Measurements from ENCODE around the gene DGKG.

DNA sequence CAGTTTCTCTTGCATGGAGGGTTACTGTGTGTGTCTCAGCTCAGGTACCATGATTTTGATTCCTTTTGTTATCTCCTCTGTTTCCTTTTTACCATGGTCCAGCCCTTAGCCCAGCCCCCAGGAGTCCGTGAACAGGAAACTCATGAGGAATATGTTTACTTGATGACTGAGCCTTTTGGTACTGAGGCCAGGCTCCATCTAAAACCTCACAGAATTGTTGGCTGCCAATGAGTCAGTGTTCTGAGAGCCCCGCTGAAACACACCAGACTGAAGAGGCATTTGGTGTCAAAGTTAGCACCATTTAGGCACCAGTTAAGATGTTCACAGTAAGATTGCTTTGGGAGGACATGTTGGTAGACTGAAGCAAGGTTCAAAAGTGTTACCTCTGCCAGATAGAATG lies 80.9 kb downstream of the DGKG start:
- TF ChIP-seq, protein P1, sequence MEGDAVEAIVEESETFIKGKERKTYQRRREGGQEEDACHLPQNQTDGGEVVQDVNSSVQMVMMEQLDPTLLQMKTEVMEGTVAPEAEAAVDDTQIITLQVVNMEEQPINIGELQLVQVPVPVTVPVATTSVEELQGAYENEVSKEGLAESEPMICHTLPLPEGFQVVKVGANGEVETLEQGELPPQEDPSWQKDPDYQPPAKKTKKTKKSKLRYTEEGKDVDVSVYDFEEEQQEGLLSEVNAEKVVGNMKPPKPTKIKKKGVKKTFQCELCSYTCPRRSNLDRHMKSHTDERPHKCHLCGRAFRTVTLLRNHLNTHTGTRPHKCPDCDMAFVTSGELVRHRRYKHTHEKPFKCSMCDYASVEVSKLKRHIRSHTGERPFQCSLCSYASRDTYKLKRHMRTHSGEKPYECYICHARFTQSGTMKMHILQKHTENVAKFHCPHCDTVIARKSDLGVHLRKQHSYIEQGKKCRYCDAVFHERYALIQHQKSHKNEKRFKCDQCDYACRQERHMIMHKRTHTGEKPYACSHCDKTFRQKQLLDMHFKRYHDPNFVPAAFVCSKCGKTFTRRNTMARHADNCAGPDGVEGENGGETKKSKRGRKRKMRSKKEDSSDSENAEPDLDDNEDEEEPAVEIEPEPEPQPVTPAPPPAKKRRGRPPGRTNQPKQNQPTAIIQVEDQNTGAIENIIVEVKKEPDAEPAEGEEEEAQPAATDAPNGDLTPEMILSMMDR (IDR thresholded peaks at IDR 0.05; ENCODE audit: low read depth, low read length, missing input control): no peak
- TF ChIP-seq TAF1 (conservative IDR thresholded peaks at IDR 0.05) (no peak), RAD21 (IDR thresholded peaks at IDR 0.05) (no peak)
- TF ChIP-seq, protein P2, sequence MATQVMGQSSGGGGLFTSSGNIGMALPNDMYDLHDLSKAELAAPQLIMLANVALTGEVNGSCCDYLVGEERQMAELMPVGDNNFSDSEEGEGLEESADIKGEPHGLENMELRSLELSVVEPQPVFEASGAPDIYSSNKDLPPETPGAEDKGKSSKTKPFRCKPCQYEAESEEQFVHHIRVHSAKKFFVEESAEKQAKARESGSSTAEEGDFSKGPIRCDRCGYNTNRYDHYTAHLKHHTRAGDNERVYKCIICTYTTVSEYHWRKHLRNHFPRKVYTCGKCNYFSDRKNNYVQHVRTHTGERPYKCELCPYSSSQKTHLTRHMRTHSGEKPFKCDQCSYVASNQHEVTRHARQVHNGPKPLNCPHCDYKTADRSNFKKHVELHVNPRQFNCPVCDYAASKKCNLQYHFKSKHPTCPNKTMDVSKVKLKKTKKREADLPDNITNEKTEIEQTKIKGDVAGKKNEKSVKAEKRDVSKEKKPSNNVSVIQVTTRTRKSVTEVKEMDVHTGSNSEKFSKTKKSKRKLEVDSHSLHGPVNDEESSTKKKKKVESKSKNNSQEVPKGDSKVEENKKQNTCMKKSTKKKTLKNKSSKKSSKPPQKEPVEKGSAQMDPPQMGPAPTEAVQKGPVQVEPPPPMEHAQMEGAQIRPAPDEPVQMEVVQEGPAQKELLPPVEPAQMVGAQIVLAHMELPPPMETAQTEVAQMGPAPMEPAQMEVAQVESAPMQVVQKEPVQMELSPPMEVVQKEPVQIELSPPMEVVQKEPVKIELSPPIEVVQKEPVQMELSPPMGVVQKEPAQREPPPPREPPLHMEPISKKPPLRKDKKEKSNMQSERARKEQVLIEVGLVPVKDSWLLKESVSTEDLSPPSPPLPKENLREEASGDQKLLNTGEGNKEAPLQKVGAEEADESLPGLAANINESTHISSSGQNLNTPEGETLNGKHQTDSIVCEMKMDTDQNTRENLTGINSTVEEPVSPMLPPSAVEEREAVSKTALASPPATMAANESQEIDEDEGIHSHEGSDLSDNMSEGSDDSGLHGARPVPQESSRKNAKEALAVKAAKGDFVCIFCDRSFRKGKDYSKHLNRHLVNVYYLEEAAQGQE (IDR thresholded peaks at IDR 0.05): no peak

All from liver (tissue), 3 donors.